Measurements from ENCODE around the gene TMEM232. TPM values are rescaled to one million over a fixed set of nuclear protein-coding genes. Genes with fewer than 3 reads are reported as not detected.

TMEM232 gene
- total RNA-seq, 1 donor from 2014 or later, result 2.3 TPM

DNA sequence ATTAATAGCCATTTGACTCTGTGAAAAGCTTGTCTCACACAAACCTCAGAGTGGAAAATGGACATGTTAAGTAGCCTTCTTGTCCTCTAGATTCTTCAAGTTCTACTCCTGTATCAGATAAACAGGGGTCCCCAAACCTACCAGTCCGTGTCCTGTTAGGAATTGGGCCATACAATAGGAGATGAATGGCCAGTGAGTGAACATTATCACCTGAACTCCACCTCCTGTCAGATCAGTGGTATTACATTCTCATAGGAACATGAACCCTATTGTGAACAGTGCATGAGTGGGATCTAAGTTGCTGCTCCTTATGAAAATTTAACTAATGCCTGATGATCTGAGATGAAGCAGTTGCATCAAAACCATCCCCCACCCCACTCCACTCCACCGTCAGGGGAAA is 136.3 kb downstream of the TMEM232 start:
- H3K4me1 Mint-ChIP-seq (ENCODE audit: low read depth), result peaks cover 7% of the 10 kb centered on the region
- no peaks in the 10 kb centered on the region for H3K36me3 Mint-ChIP-seq (ENCODE audit: low read depth)
- no peak overlapping the region for H3K4me3 Mint-ChIP-seq (ENCODE audit: unreplicated experiment)
- no peak for DNase-seq (ENCODE audit: low spot score)
- H3K27ac Mint-ChIP-seq (ENCODE audit: unreplicated experiment), result no peak overlapping the region
- TF ChIP-seq, protein P1, sequence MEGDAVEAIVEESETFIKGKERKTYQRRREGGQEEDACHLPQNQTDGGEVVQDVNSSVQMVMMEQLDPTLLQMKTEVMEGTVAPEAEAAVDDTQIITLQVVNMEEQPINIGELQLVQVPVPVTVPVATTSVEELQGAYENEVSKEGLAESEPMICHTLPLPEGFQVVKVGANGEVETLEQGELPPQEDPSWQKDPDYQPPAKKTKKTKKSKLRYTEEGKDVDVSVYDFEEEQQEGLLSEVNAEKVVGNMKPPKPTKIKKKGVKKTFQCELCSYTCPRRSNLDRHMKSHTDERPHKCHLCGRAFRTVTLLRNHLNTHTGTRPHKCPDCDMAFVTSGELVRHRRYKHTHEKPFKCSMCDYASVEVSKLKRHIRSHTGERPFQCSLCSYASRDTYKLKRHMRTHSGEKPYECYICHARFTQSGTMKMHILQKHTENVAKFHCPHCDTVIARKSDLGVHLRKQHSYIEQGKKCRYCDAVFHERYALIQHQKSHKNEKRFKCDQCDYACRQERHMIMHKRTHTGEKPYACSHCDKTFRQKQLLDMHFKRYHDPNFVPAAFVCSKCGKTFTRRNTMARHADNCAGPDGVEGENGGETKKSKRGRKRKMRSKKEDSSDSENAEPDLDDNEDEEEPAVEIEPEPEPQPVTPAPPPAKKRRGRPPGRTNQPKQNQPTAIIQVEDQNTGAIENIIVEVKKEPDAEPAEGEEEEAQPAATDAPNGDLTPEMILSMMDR (IDR thresholded peaks at IDR 0.05), result peak; percentile 78
- H3K27me3 Mint-ChIP-seq (ENCODE audit: low read depth), result no peaks in the 10 kb centered on the region
- peaks cover 9% of the 10 kb centered on the region for H3K9me3 Mint-ChIP-seq (ENCODE audit: low read depth)

DNA sequence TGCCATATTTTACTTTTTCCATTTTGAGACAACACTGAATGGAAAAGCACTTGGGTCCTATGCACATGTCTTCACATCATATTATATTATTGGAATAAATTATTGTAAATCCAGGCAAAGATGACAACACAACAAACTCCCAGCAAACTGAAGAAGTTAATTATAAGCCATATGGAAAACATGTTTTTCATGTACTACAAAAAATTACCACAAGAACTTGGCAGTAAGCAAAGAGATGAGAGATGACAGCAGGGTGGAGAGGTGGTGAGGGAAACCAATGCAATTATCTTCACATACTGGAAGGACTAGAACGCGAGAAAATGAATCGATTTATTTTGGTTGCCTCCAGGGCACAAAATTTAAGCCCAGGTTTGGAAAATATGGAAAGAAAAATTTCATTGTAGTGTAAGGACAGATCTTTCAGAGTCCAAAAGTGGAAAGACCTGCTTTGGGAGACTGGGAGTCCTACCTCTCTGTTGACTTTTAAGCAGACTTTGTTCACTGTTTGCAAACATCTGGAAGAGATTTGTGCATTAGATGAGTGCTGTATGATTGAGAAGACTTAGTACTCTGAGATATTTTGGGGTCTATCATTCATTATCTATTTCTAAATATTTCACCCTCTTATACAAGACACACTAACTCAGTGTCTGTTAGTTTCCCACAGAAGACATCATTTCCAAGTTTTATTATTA is 138.0 kb downstream of the TMEM232 start:
- TF ChIP-seq, protein P1 (IDR thresholded peaks at IDR 0.05), result no peak
- DNase-seq (ENCODE audit: low spot score), result no peak
- Mint-ChIP-seq H3K27ac (ENCODE audit: unreplicated experiment) (no peak overlapping the region), H3K36me3 (ENCODE audit: low read depth) (no peaks in the 10 kb centered on the region), H3K9me3 (ENCODE audit: low read depth) (peaks cover 6% of the 10 kb centered on the region), H3K4me3 (ENCODE audit: unreplicated experiment) (no peak overlapping the region), H3K4me1 (ENCODE audit: low read depth) (peaks cover 15% of the 10 kb centered on the region), H3K27me3 (ENCODE audit: low read depth) (no peaks in the 10 kb centered on the region)

DNA sequence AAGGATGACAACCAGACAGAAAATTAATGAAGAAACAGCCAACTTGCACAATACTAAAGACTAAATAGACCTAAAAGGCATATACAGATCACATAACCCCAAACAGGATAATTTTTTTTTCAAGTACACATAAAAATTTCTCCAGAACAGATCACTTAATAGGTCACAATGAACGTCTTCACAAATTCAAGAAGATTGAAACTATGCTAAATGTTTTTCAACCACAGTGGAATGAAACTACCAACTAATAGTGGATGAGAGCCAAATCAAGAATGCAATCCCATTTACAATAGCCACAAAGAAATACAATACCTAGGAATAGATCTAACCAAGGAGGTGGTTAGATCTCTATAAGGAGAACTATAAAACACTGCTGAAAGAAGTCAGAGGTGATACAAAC is 145.8 kb downstream of the TMEM232 start:
- DNase-seq (ENCODE audit: low spot score), result no peak
- TF ChIP-seq, protein P1 (IDR thresholded peaks at IDR 0.05), result no peak
- Mint-ChIP-seq H3K4me3 (ENCODE audit: unreplicated experiment) (no peak overlapping the region), H3K9me3 (ENCODE audit: low read depth) (peaks cover 27% of the 10 kb centered on the region), H3K27ac (ENCODE audit: unreplicated experiment) (no peak overlapping the region), H3K27me3 (ENCODE audit: low read depth) (no peaks in the 10 kb centered on the region), H3K4me1 (ENCODE audit: low read depth) (peaks cover 9% of the 10 kb centered on the region), H3K36me3 (ENCODE audit: low read depth) (peaks cover 5% of the 10 kb centered on the region)

DNA sequence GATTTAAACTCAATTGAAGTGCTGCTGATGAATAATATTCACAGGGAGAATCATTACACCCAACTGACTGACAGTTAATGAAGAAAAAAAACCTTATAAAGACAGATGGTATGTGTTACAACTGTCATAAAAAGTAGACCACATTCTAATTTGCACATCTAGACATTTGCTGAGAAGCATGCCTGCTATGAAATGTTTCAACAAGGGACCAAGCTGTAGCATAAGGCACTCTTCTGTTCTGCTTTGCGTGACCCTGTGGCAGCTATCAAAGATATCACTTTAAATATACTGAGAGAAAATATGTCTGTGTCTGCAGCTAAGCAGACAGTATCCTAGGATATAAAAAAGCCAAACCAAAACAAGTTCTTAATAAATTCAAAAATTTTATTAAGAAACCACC is 153.7 kb downstream of the TMEM232 start:
- Mint-ChIP-seq H3K4me3 (ENCODE audit: unreplicated experiment) (no peak overlapping the region), H3K9me3 (ENCODE audit: low read depth) (peaks cover 8% of the 10 kb centered on the region), H3K27me3 (ENCODE audit: low read depth) (no peaks in the 10 kb centered on the region), H3K27ac (ENCODE audit: unreplicated experiment) (no peak overlapping the region), H3K4me1 (ENCODE audit: low read depth) (peaks cover 20% of the 10 kb centered on the region), H3K36me3 (ENCODE audit: low read depth) (peaks cover 2% of the 10 kb centered on the region)
- TF ChIP-seq, protein P1 (IDR thresholded peaks at IDR 0.05), result no peak
- DNase-seq (ENCODE audit: low spot score), result no peak

DNA sequence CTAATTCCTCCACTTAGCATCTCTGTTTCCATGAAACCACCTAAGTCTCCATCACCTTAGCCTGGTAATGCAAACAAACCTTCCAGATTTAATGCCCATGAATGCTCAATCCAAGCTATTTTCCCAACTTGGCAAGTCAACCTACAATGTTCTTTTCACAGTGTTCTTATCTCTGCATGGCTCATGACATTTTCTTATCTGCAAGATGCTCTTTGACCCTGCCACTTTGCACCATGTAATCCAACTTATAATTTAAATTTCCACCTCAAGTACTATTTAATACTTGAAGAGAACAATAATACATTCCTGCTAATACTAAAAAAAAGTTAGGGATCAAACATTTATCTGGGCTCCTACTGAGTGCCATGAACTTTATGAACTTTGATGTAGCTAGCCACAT is 164.3 kb downstream of the TMEM232 start:
- peaks cover 6% of the 10 kb centered on the region for H3K9me3 Mint-ChIP-seq (ENCODE audit: low read depth)

More for the DNA sequence above, 164.3 kb downstream of the TMEM232 start:
- Mint-ChIP-seq H3K27me3 (ENCODE audit: low read depth) (no peaks in the 10 kb centered on the region), H3K36me3 (ENCODE audit: low read depth) (peaks cover 1% of the 10 kb centered on the region), H3K4me3 (ENCODE audit: unreplicated experiment) (no peak overlapping the region), H3K4me1 (ENCODE audit: low read depth) (peaks cover 13% of the 10 kb centered on the region), H3K27ac (ENCODE audit: unreplicated experiment) (no peak overlapping the region)
- TF ChIP-seq, protein P1 (IDR thresholded peaks at IDR 0.05), result no peak
- no peak for DNase-seq (ENCODE audit: low spot score)

Data from chondrocyte (in vitro differentiated cells).